Activated CD4-positive, CD25-positive, alpha-beta regulatory T cell treated with anti-CD3 and anti-CD28 coated beads, Interleukin-2, amount 50 U/mL, for 24 hours (primary cell): ENCODE measurements around the gene ARHGEF3.

Source experiments
- ATAC-seq, 2 donors: fragments of 150-1000 bp; cut with Tn5 transposase; one replicate each; pipeline ENCODE4 v1.10.0; 2021; ENCODE audit warnings: mild to moderate bottlenecking in 1 of 2, moderate library complexity in 1 of 2

ARHGEF3 gene, protein sequence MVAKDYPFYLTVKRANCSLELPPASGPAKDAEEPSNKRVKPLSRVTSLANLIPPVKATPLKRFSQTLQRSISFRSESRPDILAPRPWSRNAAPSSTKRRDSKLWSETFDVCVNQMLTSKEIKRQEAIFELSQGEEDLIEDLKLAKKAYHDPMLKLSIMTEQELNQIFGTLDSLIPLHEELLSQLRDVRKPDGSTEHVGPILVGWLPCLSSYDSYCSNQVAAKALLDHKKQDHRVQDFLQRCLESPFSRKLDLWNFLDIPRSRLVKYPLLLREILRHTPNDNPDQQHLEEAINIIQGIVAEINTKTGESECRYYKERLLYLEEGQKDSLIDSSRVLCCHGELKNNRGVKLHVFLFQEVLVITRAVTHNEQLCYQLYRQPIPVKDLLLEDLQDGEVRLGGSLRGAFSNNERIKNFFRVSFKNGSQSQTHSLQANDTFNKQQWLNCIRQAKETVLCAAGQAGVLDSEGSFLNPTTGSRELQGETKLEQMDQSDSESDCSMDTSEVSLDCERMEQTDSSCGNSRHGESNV

DNA sequence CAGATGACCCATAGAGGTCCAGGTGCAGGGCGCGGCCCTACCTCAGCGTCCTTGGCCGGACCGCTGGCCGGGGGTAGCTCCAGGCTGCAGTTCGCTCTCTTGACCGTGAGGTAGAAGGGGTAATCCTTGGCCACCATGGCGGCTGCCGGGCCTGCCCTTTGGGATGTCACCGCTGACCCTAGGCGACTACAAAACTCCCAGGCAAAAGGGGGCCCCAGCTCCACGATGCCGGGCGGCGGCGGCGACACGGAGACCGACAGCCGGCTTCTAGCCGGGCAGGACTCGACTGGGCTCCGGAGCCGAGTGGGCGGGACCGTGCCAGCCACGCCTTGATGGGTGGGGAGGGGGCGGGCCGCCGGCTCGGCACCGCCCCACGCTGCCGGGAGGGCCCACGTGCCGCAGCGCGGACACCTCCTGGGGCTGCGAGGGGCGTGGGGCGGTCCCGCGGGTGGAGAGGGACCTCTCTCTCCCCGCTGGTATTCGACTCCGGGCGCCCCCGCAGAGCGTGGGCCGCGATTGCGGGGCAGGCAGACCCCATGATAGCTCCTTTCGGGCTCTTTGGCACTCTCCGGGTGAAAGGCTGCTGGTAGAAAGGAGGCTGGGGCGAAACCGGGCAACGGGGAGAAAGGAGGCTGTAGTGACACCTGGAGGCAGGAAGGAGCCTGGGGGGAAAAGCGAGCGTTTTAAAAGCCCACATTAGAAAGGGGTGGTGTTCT is at the start of gene ARHGEF3:
TSS of gene ARHGEF3 (minus strand) at position 288 of the 716 bp plus-strand sequence. CDS start at position 137, 151 bp downstream.
- ATAC-seq, result peak; percentile 85

DNA sequence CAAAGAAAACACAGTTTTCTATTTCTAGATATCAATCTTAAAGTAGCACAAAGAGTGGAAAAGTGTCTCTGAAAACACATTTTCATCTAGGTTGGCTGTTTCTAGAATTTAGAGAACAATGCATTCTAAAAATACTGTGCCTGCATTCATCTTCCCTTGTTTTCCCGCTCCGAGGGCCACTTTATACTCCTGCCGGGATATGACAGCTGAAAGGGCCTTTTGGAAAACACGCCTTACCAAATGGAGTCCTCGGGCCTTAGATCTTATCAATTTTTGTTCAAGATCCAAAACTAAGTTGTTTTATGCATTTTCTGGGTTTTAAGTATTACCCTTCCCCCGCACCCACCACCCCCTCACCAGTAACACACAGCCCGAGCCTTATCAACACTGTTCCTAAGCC is 47.9 kb upstream of the ARHGEF3 start:
- no peak for ATAC-seq

DNA sequence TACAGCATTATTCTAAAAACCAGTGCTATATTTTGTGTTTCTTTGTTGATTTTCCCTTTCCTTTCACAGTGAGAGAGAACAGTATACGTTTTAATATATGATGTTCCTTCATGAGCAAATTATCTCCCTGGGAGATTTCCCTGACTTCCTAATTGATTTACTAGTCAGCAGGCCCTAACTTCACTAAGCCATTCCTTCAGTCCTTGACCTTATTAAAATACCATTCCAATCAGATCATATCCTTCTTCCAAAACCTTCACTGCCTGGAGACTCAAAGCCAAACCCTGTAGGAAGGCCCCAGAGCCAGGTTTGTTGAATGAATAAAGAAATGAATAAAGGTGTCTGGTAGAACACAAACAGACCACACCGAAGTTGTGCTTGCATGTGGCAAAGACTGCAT is 43.8 kb upstream of the ARHGEF3 start:
- ATAC-seq, result no peak

DNA sequence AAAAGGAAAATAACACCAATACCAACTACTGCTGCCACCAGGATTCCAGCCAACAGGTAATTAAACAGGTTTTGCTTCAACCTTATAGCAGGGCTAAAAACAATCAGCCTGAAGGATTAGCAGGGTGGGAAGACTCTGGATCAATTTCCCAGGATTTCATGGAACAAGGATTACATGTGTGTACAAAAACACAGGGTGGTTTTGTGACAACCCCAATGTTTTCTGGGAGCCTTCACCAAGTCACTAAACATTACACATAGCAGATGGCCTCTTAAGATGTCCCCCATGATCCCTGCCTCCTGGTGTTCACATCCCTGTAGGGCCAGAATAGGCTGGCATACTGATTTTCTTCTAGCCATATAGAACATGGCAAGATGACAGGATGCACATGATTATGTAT is 42.8 kb upstream of the ARHGEF3 start:
- ATAC-seq, result no peak

DNA sequence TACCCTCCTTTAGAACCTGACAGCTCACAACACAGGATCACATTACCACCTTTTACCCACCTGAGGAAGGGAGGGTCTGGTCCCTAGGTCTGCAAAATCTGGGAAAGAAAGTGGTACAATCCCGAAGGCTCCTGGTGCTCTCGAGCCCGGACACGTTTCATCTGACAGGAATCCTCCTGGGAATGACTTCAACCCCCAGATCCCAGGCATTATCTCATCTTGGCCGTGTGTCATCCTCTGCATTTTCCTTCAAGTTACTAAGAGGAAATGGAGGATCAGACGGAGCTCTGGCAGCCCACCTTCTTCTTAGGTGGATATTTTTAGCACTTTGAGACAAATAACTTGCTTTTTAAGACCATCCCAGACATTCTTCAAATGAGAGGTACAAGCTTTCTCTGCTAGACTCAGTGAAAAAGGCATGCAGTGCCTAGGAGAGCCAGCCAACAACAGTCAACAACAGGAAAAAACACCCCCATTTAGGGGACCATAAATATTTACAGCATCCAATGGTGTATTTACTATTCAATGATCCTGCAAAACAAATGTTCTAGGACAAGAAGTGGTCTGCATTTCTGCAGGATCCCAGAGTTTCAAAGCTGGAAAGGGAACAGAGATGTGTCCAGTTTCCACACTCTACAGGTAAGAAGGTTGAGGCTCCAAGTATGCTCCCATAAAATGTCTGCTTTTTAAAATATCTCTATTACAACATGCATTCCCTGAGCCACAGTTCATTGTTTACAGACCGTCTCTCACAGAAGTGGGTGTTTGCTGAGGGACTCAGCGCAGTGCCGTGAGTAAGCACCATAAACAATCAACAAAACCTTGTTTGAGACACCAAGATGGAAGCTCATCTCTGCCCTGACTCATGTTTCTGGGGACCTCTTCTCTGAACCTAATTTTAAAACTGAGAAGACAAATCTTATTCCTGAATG is 38.3 kb upstream of the ARHGEF3 start:
- ATAC-seq, result no peak

DNA sequence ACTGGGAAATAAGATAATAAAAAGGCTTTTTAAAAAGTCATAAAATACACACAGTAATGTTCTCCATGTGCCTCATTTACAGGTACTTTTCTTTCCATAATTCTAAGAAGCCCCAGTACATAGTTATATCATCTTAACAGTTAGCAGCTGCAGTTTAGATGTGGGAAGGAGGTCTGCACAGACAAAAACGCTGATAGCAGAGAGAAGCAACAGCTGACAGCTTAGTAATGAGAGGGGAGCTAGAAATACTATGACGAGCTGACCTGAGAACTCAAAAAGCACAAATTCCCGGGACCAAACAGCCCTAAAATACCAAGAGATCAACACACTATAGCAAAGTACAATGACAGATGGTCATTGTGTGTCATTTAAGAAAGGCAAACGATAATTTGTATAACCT is 36.7 kb upstream of the ARHGEF3 start:
- ATAC-seq, result no peak

DNA sequence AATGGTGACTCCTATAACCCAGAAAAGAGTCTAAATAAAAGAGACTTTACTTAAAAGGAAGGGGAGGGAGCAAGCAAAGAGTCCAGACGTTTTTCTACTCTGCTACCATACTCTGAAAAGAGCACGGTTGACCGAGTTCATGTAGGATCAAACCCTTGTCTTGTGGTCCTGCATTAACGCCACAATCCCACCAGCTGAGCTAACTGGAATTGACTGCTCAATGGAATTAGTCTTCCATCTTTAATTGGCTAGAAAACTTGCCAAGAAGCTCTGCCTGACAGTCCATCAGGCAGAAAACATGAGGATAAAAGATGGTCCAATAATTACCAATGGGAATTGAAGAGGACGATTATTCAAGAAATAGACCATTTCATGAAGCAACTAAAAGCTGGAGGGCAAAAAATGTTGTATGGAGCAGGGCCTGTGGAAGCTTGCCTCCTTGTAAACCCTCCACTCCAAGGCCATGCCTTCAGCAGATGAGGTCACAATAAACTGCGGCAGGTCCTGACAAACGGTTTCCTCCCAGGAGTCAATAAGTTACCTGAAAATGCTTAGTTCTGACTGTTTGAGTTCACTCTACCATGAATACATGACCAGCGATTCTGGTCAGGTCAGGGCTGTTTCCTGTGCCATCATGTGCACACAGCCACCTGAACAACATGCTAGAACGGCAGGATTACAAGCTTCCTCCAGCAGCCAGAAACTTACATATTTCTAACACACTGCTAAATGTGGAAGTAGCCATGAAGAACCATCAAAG is 35.6 kb upstream of the ARHGEF3 start:
- no peak for ATAC-seq

DNA sequence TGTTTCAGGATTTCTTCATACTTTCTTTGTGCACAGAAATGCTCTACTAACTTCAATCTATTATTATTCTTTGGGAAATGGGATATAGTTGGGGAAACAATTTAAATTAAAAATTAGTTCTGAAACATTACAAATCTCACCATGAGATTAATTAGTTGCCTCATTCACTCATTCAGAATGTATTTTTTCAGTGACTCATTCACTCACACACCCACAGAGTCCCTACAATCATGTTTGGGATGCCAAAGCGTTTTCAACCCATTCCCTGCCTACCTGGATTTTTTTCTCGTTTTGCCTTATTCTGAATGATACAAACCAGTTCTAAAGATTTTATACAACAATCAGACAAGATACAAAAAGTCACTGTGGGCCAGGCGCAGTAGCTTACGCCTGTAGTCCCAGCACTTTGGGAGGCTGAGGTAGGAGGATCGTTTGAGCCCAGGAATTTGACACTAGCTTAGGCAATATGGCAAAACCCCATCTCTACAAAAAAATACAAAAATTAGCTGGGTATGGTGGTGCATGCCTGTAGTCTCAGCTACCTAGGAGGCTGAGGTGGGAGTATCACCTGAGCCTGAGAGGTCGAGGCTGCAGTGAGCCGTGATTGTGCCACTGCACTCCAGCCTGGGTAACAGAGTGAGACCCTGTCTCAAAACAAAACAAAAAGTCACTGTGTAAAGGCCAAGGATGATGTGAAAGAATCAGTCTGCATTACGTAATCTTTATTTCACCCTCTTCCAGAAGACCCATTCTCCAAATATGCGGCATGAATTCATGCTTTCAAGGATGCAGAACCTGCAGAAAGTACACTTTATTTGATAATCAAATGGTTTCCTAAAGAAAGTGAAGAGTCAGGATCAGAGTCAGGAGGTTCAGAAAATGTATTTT is 34.8 kb upstream of the ARHGEF3 start:
- no peak for ATAC-seq

DNA sequence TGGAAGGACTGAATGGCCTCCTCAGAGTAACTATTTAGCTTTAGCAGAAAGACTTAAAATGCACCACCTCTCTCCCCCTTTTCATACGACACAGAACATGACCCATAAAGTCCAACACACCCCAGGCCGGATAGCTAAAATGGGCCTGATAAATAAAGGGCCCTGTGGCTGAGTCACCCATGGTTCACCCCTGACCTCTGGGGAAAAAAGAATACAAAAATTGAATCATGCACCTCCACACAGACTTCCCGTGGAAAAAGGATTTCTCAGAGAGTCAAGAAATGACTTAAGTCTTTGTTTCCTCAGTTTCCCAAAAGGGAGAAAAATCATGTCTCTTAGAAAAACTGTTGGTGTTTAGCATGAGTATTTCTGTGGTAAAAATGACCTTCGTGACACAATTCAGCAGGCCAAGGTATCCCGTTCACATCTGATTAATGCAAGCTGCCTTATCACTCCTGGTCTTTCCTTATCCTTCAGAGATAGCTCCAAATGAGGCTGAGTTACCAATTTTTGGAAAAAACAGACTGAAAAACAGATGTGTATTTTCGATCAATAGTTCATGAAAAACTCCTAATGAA is 34.0 kb upstream of the ARHGEF3 start:
- ATAC-seq, result no peak

DNA sequence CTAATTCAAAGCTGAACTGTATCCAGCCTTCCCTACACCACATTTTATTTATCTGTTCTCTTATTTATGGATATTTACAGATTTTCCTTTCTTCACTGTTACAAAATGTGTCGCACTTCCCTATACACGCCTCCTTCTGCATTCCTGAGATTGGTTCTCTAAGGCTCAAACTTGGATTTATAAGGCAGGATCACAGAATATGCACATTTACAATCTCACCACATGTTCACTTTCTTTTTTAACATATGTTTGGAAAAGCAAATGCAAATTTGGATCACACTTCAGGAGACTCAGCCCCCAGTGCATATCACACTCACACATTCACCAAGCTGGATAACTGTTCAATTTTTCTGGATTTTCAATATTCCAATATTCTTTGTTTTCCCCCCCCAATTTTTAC is 31.8 kb upstream of the ARHGEF3 start:
- no peak for ATAC-seq

DNA sequence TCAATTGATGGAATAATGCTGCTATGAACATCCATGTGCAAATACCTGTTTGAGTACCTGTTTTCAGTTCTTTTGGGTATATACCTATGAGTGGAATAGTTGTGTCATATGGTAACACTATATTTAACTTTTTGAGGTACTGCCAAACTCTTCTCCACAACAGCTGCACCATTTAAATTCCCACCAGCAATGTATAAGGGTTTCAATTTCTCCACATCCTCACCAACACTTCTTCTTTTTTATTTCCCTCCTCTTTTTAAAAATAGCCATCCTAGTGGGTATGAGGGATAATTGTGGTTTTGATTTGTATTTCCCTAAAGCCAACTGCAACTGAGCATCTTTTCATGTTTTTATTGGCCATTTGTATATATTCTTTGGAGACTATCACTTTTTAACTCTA is 31.3 kb upstream of the ARHGEF3 start:
- no peak for ATAC-seq

DNA sequence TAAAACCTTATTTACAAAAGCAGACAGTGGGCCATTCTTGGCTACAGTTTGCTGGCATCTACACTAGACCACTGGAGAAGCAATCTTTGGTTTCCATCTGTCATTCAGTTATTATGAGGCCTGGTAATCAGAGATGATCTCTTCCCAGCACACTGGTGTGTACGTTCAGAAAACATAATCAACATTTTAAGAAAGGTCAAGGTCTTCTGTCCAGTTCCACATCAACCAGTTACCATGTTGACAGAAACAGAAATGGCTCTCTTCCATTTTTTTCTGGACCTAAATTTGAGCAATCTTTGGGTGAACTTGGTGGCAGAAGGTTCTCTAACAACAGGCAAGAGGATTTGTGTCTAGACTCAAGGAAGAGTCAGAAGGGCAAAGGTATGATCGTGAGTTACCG is 29.8 kb upstream of the ARHGEF3 start:
- ATAC-seq, result no peak

DNA sequence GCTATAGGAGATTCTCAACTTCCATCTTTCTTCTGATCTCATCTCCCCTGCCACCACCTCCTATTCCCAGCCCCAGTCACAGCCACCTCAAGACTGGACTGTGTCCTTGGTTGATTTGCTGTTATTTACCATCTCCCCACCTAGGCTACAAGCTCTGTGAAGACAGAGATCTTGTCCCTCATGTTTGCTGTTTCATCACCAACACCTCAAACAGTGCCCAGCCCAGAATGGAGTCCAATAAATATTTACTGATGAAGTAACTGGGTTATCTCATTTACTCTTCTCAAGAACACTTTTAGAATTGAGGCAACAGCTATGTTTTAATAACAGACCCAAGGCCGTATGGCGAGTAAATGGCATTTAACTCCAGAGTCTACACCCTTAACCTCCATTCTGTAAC is 29.1 kb upstream of the ARHGEF3 start:
- ATAC-seq, result no peak

DNA sequence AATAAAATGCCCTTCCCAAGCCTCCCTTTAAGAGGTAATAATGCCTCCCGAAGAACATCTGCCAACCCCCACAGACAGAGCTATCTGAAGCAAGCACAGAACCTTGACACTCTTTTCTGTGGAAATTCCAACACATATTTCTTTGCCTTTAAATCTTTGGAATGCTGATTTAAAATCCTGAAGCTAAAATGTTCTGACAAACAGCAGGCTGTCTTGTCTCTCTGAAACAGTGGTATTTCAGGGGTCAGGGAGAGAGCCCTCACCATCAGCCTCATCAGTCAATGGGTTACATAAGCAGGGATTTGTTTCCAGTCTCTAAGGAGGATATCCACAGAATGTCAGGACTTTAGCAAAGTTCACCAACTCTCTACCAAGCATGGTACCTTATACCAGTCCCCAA is 27.8 kb upstream of the ARHGEF3 start:
- ATAC-seq, result no peak

DNA sequence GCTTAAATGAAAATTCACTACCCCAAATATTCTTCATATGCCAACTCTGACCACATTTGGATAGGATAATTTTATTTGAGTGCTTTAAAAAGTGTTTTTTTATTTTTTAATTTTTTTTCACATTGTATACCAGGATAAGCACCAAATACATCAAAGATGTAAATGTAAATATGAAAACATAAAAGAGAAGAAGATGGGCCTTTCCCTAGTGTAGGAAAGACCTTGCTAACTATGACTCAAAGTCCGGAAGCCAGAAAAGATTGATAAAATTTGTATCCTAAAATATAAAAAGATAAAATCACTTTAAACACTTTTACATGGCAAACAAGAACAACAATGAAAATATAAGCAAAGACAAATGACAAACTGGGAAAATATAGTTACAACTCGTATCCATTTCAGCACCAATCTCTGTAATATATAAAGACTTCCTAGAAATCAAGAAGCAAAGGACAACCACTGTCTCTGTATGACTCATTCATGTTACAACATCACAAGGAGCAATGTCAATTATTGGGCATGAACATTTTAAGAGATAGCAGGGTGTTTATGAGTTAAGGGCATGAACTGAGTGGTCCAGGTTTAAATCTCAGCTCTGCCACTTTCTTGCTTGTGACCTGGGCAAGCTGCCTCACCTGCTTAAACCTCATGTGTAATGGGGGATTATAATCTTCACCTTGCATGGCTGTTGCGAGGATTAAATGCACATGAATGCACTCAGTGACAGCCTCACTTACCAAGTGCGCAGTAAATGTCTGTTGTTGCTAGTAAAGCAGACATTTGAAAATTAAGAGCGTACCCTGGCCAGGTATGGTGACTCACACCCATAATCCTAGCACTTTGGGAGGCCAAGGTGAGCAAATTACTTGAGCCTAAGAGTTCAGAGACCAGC is 25.3 kb upstream of the ARHGEF3 start:
- peak; percentile 48 to 69 for ATAC-seq

DNA sequence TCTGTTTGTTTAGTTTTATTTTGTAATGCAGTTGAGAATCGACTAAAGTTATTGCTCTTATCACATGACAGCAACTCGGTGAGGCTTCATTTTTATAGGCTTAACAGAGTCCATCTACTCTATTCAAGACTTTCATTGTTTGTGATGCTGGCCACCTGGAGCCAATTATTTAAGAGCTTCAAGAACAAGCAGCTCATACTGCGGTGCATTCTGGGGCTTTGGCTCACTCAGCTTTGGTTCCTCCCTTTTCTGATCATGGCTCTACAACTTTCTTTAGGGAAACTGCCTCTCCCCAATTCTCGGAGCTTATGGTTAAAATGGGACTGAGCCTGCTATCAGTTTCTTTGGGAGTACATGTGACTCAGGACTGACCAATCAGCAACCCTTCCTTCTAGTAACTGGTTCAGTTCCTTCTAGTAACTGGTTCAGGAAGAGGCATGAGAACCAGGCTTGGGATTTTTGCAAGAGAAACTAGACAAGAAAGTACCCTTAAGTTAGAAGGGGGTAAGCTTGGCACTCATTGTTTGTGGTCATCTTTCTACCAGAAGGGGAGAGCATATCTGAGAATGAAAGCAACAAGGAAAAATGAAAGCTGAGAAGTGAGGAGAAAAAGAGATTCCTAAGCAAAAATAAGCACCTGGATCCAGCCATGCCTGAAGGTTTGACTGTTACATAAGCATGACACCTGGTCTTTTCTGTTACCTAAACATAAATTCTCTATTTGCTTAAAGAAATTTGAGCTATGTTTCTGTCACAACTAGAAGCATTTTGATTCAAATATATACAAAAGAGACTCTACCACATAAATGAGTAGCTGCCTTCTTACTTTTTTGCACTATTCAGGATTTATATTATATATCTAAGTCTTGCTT is 24.1 kb upstream of the ARHGEF3 start:
- ATAC-seq, result no peak

DNA sequence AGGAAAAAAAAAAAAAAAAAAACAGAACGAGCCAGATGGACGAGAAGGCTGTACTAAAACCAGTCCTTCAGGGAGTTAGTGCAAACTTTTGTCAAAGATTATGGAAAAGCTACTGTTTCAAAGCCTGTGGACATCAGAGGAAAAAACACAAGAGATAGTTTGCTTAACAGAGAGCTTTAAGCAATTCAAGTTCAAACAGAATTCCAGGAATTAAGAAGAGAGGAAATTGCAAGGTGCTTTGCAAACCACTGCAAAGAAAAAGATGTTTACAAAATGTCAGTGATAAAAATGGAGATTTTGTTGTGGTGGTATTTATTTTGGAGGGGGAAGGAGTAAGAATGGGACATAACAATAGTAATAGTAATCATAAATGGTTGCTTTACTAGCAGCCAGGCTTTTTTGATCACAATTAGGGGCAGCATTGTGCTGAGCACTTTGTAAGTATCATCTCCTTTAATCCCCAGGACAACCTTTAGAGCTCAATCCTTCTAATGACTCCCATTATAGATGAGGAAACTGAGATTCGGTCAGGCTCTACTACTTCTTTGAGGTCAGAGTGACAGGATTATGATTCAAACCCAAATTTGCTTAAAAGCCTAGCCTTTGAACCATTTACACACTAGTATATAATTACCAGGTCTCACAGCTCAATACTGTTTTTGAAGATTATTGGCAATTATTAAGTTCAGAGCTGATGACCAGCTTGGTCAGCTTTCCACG is 22.4 kb upstream of the ARHGEF3 start:
- no peak for ATAC-seq

DNA sequence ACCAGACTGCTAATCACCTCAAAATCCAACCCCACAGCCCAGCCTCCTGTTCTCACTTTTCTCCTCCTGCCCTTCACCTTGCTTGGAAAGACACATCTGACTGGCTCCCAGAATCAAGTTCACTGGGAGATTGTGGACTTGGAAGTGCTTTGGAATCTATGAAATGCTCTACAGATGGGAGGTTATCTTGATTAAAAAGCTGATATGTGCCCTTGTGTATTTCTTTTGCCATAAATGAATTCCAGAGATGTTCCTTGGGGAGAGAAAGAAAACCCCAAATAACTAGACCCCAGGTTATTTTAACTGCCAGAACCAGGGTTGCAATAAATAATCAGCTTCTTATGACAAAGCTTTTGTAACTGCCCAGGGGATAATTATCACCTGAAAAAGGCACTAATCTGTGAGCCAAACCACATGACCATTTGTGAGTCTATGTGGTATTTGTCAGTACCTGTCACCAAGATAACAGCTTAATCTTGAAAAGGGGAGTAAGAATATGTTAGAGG is 21.7 kb upstream of the ARHGEF3 start:
- no peak for ATAC-seq
